HG03196 (cell line): Measurements from ENCODE around the gene FCGBP.
"Not testable (repeated sequence)": the region's sequence is repeated elsewhere in the genome, so short reads cannot be mapped to it uniquely, and the experiment has no call there.

Experiments used
- ATAC-seq: cut with Tn5 transposase; IDR thresholded peaks from one replicate; pipeline ENCODE4 v1.9.1; 2021; ENCODE audit not compliant: unreplicated experiment

The FCGBP gene

GRCh38 chr19:39919976-39920375, 14.5 kb downstream of the FCGBP start:
- ATAC-seq = no peak

DNA sequence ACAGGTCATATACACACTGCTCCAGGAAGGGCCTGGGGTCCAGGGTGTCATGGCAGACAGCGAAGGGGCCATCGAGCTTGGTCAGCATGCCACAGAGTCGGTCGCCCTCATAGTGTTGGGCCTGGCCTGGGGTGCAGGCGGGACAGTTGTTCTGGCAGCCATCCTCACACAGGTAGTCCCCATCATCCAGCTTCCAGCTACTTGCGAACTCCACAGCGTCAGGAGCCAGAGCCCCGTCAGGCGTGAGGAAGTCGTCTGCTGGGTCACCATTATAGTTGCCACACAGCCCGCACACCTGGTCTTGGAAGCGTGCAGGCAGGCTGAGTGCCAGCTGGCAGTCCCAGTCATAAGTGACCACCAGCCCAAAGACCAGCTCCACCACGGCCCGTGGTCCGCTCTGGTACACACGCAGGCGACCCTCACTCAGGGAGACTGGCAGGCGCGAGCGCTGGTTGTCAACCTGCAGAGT, 16.2 kb downstream of the FCGBP start:
- ATAC-seq = no peak

GRCh38 chr19:39917561-39918182, 16.8 kb downstream of the FCGBP start:
- no peak for ATAC-seq

DNA sequence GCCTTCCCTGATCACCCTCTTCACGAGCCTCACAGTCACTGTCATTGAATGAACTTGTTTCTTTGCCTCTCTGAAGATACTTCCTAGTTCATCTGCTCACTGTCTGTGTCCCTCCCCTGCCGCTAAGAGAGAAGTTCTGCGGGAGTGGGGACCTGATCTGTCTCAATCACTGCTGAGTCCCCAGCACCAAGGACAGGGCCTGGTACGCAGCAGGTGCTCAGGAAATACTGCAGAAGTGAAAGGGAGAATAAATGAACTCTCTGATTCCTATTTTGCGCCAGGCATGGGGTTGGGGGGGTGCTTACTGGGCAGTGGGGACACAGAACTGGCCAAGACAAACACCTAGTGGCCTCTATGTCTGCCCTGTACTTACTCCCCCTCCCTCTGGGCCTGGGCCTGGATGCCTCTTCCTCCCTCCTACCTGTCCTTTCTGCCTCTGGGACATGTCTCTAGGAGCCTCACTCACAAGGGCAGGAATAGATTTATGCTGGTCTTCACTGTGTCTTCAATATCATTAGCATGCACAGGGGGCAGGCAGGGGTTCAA, 17.5 kb downstream of the FCGBP start:
- no peak for ATAC-seq

DNA sequence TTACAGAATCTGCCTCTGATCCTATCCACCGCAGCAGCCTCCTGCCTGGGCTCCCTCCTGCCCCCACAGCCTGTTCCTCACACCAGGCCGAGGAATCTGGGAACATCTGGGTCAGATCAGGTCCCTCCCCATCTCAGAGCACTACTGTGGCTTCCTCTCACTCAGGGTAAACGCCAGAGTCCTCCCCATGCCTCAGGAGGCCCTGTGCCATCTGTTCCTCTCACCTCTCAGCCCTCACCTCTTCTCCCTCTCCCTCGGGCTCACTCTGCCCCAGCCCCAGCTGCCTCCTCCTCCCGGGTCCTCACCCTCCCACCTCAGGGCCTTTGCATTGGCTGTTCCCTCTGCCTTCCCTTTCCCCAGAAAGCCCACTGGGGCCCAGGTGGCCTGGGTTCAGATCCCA, 18.2 kb downstream of the FCGBP start:
- ATAC-seq = no peak

DNA sequence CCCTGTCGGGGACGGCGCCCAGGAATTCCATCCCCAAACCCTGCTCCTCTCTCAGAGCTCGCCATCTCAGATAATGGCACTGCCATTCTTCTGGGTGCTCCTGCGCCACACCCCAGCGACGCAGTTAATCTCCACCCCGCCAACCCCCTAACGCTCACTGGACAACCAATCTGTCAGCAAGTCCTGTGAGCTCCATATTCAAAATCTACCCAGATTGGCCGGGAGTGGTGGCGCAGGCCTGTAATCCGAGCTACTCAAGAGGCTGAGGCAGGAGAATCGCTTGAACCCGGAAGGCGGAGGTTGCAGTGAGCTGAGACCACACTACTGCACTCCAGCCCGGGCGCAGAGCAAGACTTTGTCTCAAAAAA, 18.6 kb downstream of the FCGBP start:
- no peak for ATAC-seq

DNA sequence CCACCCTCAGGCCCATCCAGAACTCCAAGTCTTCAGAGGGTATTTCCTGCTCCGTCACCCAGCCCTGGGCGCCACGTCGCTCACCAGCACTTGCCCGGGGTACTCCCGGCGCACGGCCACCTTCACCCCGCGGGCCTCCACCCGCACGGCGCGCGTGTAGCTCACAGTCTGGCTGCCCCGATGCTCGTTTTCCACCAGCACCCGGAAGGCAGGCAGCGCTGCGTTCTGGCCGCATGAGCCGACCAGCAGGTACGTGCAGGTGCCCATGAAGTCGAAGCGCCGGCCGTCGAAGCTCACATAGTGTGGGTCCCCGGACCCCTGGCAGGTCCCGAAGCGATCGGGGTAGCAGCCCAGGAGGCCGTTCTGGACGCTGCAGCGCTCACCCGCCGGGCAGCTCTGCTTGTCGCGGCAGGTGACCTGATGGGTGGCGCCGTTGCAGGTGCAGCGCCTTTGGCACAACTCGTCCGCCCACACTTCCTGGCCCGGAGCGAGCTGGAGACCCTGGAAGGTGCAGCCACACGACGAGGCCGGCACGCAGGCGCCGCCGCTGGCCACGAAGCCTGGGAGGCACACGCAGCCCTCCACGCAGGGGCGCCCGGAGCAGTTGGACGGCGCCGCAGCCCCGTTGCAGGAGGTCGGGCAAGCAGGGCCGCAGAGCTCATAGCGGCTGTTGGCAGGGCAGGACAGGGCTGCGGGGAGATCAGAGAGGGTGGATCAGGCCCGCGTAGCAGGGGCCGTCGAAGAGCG, 19.2 kb downstream of the FCGBP start:
- ATAC-seq = no peak

GRCh38 chr19:39913682-39914333, 20.6 kb downstream of the FCGBP start:
- no peak for ATAC-seq

DNA sequence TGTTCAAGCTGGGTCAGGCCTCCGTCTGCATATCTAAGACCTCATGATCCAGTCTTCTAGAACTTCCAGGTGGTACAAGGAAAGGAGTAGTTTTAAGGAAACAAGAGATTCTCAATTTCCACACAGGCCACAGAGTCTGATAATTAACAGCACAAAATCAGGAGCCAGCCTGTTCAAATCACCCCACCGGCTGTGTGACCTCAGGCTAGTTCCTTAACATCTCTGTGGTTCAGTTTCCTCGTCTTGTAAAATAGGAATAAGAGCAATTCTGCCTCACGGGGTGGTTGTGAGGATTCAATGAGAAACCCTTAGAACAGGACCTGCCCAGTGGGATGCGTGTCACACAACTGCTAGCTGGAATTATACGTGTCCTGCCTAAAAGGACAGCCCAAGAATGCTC, 25.6 kb downstream of the FCGBP start:
- ATAC-seq = no peak

DNA sequence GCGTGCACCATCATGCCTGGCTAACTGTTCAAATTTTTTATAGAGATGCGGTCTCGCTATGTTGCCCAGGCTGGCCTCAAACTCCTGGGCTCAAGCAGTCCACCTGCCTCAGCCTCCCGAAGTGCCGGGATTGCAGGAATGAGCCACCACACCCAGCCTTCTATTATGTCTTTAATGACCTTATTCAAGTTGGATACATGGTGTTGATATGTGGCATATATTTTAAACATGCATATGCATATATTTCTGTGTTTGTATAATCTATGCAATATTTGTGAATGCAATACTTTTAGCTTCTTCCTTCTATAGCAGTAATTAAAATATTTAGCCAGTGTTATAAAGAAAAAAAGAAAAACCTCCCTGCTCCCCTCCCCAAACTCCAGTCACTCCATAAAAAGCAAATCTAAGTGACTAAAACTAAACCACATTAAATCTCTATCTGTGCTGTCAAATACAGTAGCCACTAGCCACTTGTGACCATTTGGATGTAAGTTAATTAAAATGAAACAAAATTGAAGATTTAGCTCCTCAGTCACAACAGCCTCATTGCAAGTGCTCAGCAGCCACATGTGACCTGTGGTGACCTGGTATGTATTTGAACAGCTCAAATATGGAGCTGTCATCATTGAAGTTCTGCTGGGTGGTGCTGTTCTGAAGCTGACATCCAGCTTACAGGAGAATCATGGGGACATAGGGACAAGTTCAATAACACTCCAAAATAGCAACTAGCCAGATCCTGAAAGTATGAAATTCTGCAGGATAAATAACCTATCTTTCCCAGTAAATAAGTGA, 27.4 kb downstream of the FCGBP start:
- ATAC-seq = no peak

- ATAC-seq = no peak
These were observed 28.2 kb downstream of the FCGBP start for GRCh38 chr19:39906283-39906682.

GRCh38 chr19:39903486-39904091, 30.8 kb downstream of the FCGBP start:
- ATAC-seq = not testable (repeated sequence)

- ATAC-seq = not testable (repeated sequence)
These were observed 32.1 kb downstream of the FCGBP start for GRCh38 chr19:39902326-39902725.

- ATAC-seq = not testable (repeated sequence)
These were observed 32.8 kb downstream of the FCGBP start for GRCh38 chr19:39901681-39902080.

DNA sequence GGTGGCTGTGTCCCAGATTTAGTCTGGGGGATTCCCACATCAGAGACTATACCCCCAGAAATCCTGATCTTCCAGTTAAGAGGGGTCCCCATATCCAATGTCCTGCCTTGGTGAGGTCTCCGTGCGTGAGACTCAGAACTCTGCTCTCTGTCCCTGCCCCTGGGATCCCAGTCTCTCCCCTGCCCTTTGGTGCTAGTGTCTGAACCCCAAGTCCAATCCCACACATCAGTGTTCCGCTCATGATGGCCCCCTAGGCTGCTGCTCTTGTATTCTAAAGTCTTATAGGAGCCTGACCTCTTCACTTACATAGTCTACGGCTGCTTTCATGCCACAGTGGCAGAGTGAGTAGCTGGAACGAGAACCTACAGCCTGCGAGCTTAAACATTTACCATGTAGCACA, 35.6 kb downstream of the FCGBP start:
- not testable (repeated sequence) for ATAC-seq

DNA sequence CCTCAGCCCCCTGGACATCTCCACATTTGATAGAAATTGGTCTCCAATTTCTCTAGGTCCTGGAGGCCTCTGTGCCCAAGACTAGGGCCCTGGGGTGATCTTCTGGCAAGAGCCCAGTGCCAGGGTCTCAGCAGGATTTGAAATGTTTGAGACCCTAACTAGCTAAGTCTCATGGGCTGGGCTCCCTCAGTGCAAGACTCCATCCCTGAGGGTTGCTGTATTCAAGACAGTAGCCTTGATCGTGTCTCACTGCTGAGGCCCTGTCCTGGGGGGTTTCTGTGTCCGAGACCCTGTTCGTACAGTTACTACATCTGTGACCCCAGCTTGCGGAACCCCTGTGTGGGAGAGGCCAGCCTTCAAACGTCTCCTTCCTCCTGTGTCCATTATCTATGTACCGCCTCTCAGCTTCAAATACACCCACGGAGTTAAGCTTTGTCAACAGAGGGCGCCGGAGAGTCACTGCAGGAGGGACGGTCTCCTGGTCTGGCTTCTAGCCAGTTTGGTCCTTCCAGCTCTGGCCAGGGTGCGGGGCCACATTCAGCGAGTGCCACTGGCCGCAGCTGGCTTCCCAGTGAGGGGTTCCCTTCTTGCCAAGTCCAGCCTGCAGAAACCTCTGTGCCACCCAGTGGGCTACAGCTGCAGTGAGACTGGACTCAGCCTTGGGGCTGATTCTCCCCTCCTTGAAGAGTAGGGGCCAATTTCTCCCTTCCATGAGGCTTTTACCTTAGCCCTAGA, 36.8 kb downstream of the FCGBP start:
- not testable (repeated sequence) for ATAC-seq

DNA sequence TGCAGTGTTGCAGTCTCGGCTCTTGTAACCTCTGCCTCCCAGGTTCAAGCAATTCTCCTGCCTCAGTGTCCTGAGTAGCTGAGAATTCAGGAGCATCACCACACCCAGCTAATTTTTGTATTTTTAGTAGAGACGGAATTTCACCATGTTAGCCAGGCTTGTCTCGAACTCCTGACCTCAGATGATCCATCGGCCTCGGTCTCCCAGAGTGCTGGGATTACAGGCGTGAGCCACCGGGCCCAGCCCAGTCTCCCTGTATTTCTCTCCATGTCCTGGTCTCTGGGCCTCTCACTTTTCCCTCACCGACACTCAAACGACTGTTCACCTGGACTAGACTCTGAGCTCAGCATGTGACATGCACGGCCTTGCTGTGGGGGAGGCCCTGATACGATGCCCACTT, 39.3 kb downstream of the FCGBP start:
- ATAC-seq = not testable (repeated sequence)

DNA sequence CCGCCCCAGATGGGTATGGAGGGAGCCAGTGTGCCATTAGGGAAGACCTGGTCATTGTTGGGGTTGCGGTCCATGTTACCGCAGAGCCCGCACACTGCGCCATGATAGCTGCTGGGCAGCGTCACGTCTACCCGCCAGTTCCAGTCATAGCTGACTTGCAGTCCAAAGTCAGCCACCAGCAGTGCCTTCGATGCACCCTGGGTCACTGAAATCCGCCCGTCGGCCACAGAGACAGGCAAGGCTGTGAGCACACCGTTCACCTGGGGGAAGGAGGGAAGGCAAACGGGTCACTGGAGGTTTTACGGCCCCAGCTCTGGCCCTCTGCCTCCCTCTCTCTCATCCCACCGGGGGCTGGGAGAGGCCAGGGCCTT, 40.2 kb downstream of the FCGBP start:
- ATAC-seq = not testable (repeated sequence)

- not testable (repeated sequence) for ATAC-seq
These were observed 40.8 kb downstream of the FCGBP start for GRCh38 chr19:39893366-39894235.
